H9 (cell line): ENCODE data around the gene VCP. TPM values are rescaled to one million over a fixed set of nuclear protein-coding genes. Genes with fewer than 3 reads are reported as not detected.

ENCODE experiments used
- DNase-seq: peaks from one replicate; pipeline ENCODE4 v3.0.0-alpha.2; 2017
- H2AFZ ChIP-seq: one replicate; pipeline ENCODE4 v1.6.1; 2013; ENCODE audit warnings: mild to moderate bottlenecking, low read length, control low read depth, moderate library complexity
- H2AK5ac ChIP-seq: 2 replicates; pipeline ENCODE4 v1.6.1; 2013; ENCODE audit warnings: low read length, control low read depth, mixed read lengths; ENCODE audit not compliant: insufficient read length
- H2BK120ac ChIP-seq: one replicate; pipeline ENCODE4 v1.6.1; 2013; ENCODE audit warnings: low read depth, mild to moderate bottlenecking, low read length, control low read depth, inconsistent platforms; ENCODE audit not compliant: poor library complexity, severe bottlenecking
- H2BK12ac ChIP-seq: 2 replicates; pipeline ENCODE4 v1.6.1; 2013; ENCODE audit warnings: low read length, control low read depth, mixed read lengths, low read depth; ENCODE audit not compliant: insufficient read length
- H2BK15ac ChIP-seq: 2 replicates; pipeline ENCODE4 v1.6.1; 2013; ENCODE audit warnings: low read depth, low read length, control low read depth
- H2BK20ac ChIP-seq: one replicate; pipeline ENCODE4 v1.6.1; 2013; ENCODE audit warnings: low read depth, mild to moderate bottlenecking, low read length, control low read depth, inconsistent platforms; ENCODE audit not compliant: poor library complexity, severe bottlenecking
- H2BK5ac ChIP-seq: 2 replicates; pipeline ENCODE4 v1.6.1; 2013; ENCODE audit warnings: low read length, control low read depth, mixed read lengths; ENCODE audit not compliant: insufficient read length
- H3K14ac ChIP-seq: 2 replicates; pipeline ENCODE4 v1.6.1; 2013; ENCODE audit warnings: low read length, control low read depth; ENCODE audit not compliant: insufficient read depth
- H3K18ac ChIP-seq: 2 replicates; pipeline ENCODE4 v1.6.1; 2013; ENCODE audit warnings: low read depth, mild to moderate bottlenecking, mixed read lengths, low read length, control low read depth; ENCODE audit not compliant: insufficient read length
- H3K23ac ChIP-seq: 2 replicates; pipeline ENCODE4 v1.6.1; 2013; ENCODE audit warnings: low read length, control low read depth, mixed read lengths, low read depth; ENCODE audit not compliant: insufficient read length
- H3K23me2 ChIP-seq: 2 replicates; pipeline ENCODE4 v1.6.1; 2013; ENCODE audit warnings: low read depth, mild to moderate bottlenecking, mixed read lengths, low read length, control low read depth; ENCODE audit not compliant: insufficient read length, poor library complexity, severe bottlenecking
- H3K27ac ChIP-seq: 2 replicates; pipeline ENCODE4 v1.5.1; 2013; ENCODE audit warnings: low read length, control low read depth, mixed read lengths, low read depth; ENCODE audit not compliant: insufficient read length
- H3K27me3 ChIP-seq: 2 replicates; pipeline ENCODE4 v1.6.1; 2013; ENCODE audit warnings: low read length, control low read depth, inconsistent platforms; ENCODE audit not compliant: insufficient read depth
- H3K4ac ChIP-seq: 2 replicates; pipeline ENCODE4 v1.6.1; 2013; ENCODE audit warnings: low read depth, mild to moderate bottlenecking, control low read depth, inconsistent platforms, low read length, moderate library complexity
- H3K4me1 ChIP-seq: 2 replicates; pipeline ENCODE4 v1.6.1; 2013; ENCODE audit warnings: low read length, control low read depth, inconsistent platforms; ENCODE audit not compliant: insufficient read depth
- H3K4me2 ChIP-seq: 2 replicates; pipeline ENCODE4 v1.6.1; 2013; ENCODE audit warnings: low read length, control low read depth, mixed read lengths; ENCODE audit not compliant: insufficient read length, insufficient read depth
- H3K56ac ChIP-seq: 2 replicates; pipeline ENCODE4 v1.6.1; 2013; ENCODE audit warnings: low read depth, mild to moderate bottlenecking, mixed read lengths, low read length, control low read depth; ENCODE audit not compliant: insufficient read length
- H3K79me1 ChIP-seq: 2 replicates; pipeline ENCODE4 v1.6.1; 2013; ENCODE audit warnings: low read depth, mild to moderate bottlenecking, moderate library complexity, low read length, control low read depth, inconsistent platforms; ENCODE audit not compliant: insufficient read depth, poor library complexity, severe bottlenecking
- H3K79me2 ChIP-seq: 2 replicates; pipeline ENCODE4 v1.6.1; 2013; ENCODE audit warnings: low read length, control low read depth, inconsistent platforms; ENCODE audit not compliant: insufficient read depth
- H3K9ac ChIP-seq: 2 replicates; pipeline ENCODE4 v1.6.1; 2013; ENCODE audit warnings: low read length, control low read depth, mixed read lengths; ENCODE audit not compliant: insufficient read length; ENCODE audit errors: extremely low read depth
- H3K9me3 ChIP-seq: one replicate; pipeline ENCODE4 v1.6.1; 2013; ENCODE audit warnings: low read depth, low read length, inconsistent platforms; ENCODE audit not compliant: control insufficient read depth
- H3T11ph ChIP-seq: one replicate; pipeline ENCODE4 v1.6.1; 2013; ENCODE audit warnings: mild to moderate bottlenecking, low read length, control low read depth, inconsistent platforms
- H4K20me1 ChIP-seq: one replicate; pipeline ENCODE4 v1.6.1; 2013; ENCODE audit not compliant: control insufficient read depth, insufficient read length, insufficient read depth
- H4K5ac ChIP-seq: 2 replicates; pipeline ENCODE4 v1.6.1; 2013; ENCODE audit warnings: low read depth, mild to moderate bottlenecking, mixed read lengths, low read length, control low read depth; ENCODE audit not compliant: insufficient read length
- H4K8ac ChIP-seq: replicated peaks from 2 replicates; pipeline ENCODE4 v1.6.1; 2013; ENCODE audit warnings: low read length, control low read depth, mixed read lengths, low read depth; ENCODE audit not compliant: insufficient read length
- H4K91ac ChIP-seq: 2 replicates; pipeline ENCODE4 v1.6.1; 2013; ENCODE audit warnings: low read depth, mild to moderate bottlenecking, moderate library complexity, mixed read lengths, low read length, control low read depth; ENCODE audit not compliant: insufficient read length
- H3K27ac Mint-ChIP-seq, 3 experiments: 2 replicates in 2 of 3; 3 replicates in 1 of 3; pipeline ENCODE4 v1.8.0; 2020 to 2021; ENCODE audit warnings: mixed read lengths in 3 of 3, mild to moderate bottlenecking in 1 of 3, moderate library complexity in 1 of 3
- H3K27me3 Mint-ChIP-seq: 2 replicates; pipeline ENCODE4 v1.8.0; 2021; ENCODE audit warnings: low read depth, mild to moderate bottlenecking, moderate library complexity, mixed read lengths
- H3K36me3 Mint-ChIP-seq, 3 experiments: 2 replicates in 2 of 3; 3 replicates in 1 of 3; pipeline ENCODE4 v1.8.0; 2020 to 2021; ENCODE audit warnings: low read depth in 3 of 3, mixed read lengths in 3 of 3; ENCODE audit not compliant: insufficient read depth in 1 of 3
- H3K4me1 Mint-ChIP-seq, 2 experiments: 2 replicates each; pipeline ENCODE4 v1.8.0; 2020; ENCODE audit warnings: mixed read lengths in 2 of 2
- H3K4me3 Mint-ChIP-seq, 2 experiments: 2 replicates in 1 of 2; 3 replicates in 1 of 2; pipeline ENCODE4 v1.8.0; 2020 to 2021; ENCODE audit warnings: mild to moderate bottlenecking in 2 of 2, mixed read lengths in 2 of 2, moderate library complexity in 1 of 2
- H3K9me3 Mint-ChIP-seq, 2 experiments: 2 replicates in 1 of 2; 3 replicates in 1 of 2; pipeline ENCODE4 v1.8.0; 2020; ENCODE audit warnings: mild to moderate bottlenecking in 2 of 2, mixed read lengths in 2 of 2, moderate library complexity in 1 of 2
- CTCF ChIP-seq: fragments of 200-600 bp; sonication (generic); conservative IDR thresholded peaks from 3 replicates; pipeline ENCODE4 v1.8.0; 2021; ENCODE audit warnings: antibody characterized with exemption, mild to moderate bottlenecking
- WGBS: extraction: QIAGEN DNeasy Blood & Tissue Kit; methylation state at CpG from one replicate; pipeline ENCODE4 v1.1.7; 2013; ENCODE audit warnings: missing lambda C conversion rate, low lambda C conversion rate, mixed read lengths; ENCODE audit not compliant: insufficient read length; ENCODE audit errors: extremely low coverage; 5-methylcytosine and 5-hydroxymethylcytosine counted together
- total RNA-seq: library from RNA; stranded (reverse); gene quantifications from 2 replicates; pipeline ENCODE4 v1.2.1, GENCODE V29; 2021

The VCP gene
- total RNA-seq, 1 experiment from 2014 or later = 407 TPM

GRCh38 chr9:35114840-35115628 lies 42.6 kb upstream of the VCP start:
- Histone ChIP-seq H3K56ac (no peak overlapping the region), H3K4ac (no peak overlapping the region), H2BK5ac (no peak overlapping the region), H3K4me2 (peak overlapping the region; percentile 89), H3K9me3 (no peaks in the 10 kb centered on the region), H3T11ph (no peak overlapping the region), H2BK12ac (no peak overlapping the region), H3K23me2 (peaks cover 19% of the 10 kb centered on the region), H4K5ac (no peak overlapping the region), H2AK5ac (no peak overlapping the region), H3K79me2 (no peaks in the 10 kb centered on the region), H4K91ac (no peak overlapping the region), H2AFZ (no peak overlapping the region), H3K79me1 (no peaks in the 10 kb centered on the region), H4K20me1 (no peaks in the 10 kb centered on the region), H3K18ac (no peak overlapping the region), H2BK15ac (no peak overlapping the region), H2BK20ac (no peak overlapping the region), H3K27me3 (no peaks in the 10 kb centered on the region), H3K9ac (no peak overlapping the region), H3K14ac (no peak overlapping the region; the same call in 1 of the 2 replicates), H4K8ac (no peak overlapping the region), H3K4me1 (peaks cover 2% of the 10 kb centered on the region; the same call in 1 of the 2 replicates), H3K23ac (no peak overlapping the region), H3K27ac (no peak overlapping the region), H2BK120ac (no peak overlapping the region)
- no peak for TF ChIP-seq CTCF
- peak; percentile 52 for DNase-seq
- no peaks in the 10 kb centered on the region for H3K9me3 Mint-ChIP-seq
- 0 out of 2 replicates have a peak, but pooled peaks cover 4% of the 10 kb centered on the region for H3K27me3 Mint-ChIP-seq
- H3K27ac Mint-ChIP-seq = peak overlapping the region; percentile 80 to 97 (median 92); a peak in 6 of 7 replicates
- H3K36me3 Mint-ChIP-seq = no peaks in the 10 kb centered on the region
- peaks cover 44% of the 10 kb centered on the region in 2 experiments for H3K4me1 Mint-ChIP-seq
- peak overlapping the region; percentile 87 to 94 for H3K4me3 Mint-ChIP-seq
- WGBS = no CpG with 5 or more reads among the region's 12 CpGs
